ENCODE data around the gene INAFM2. TPM values are rescaled to one million over a fixed set of nuclear protein-coding genes. Genes with fewer than 3 reads are reported as not detected.

Gene INAFM2
- total RNA-seq, 1 donor from 2014 or later = 44.2 TPM

GRCh38 chr15:40306371-40306770, 17.1 kb upstream of the INAFM2 start:
- no peak for DNase-seq (ENCODE audit: low spot score)

- no peak for DNase-seq (ENCODE audit: low spot score)
Measured at GRCh38 chr15:40306908-40307307, 16.6 kb upstream of the INAFM2 start.

GRCh38 chr15:40307421-40308211, 15.9 kb upstream of the INAFM2 start, which contains the start of gene PLCB2:
Gene PLCB2 (minus strand): TSS chr15:40307935. CDS start chr15:40307672, 263 bp downstream.
- DNase-seq (ENCODE audit: low spot score) = peak; percentile 35

GRCh38 chr15:40309344-40309862, 14.1 kb upstream of the INAFM2 start:
- DNase-seq (ENCODE audit: low spot score) = no peak

GRCh38 chr15:40310001-40310959, 13.2 kb upstream of the INAFM2 start:
- peak; percentile 58 for DNase-seq (ENCODE audit: low spot score)

- DNase-seq (ENCODE audit: low spot score) = no peak
Measured at GRCh38 chr15:40310993-40311392, 12.5 kb upstream of the INAFM2 start.

- DNase-seq (ENCODE audit: low spot score) = no peak
Measured at GRCh38 chr15:40312370-40313158, 10.9 kb upstream of the INAFM2 start.

GRCh38 chr15:40313531-40314398, 9.7 kb upstream of the INAFM2 start:
- peak; percentile 88 for DNase-seq (ENCODE audit: low spot score)

GRCh38 chr15:40314723-40315276, 8.7 kb upstream of the INAFM2 start:
- no peak for DNase-seq (ENCODE audit: low spot score)

GRCh38 chr15:40316931-40317330, 6.6 kb upstream of the INAFM2 start:
- DNase-seq (ENCODE audit: low spot score) = no peak

- no peak for DNase-seq (ENCODE audit: low spot score)
Measured at GRCh38 chr15:40317580-40317979, 5.9 kb upstream of the INAFM2 start.

- DNase-seq (ENCODE audit: low spot score) = no peak
Measured at GRCh38 chr15:40320409-40320808, 3.1 kb upstream of the INAFM2 start.

GRCh38 chr15:40320931-40321371, 2.5 kb upstream of the INAFM2 start:
- peak; percentile 71 for DNase-seq (ENCODE audit: low spot score)

GRCh38 chr15:40322531-40323238, 807 bp upstream of the INAFM2 start:
- no peak for DNase-seq (ENCODE audit: low spot score)

GRCh38 chr15:40323953-40324937, 753 bp downstream of the INAFM2 start:
- no peak for DNase-seq (ENCODE audit: low spot score)

- DNase-seq (ENCODE audit: low spot score) = no peak
Measured at GRCh38 chr15:40325188-40325587, 1.7 kb downstream of the INAFM2 start.

- DNase-seq (ENCODE audit: low spot score) = no peak
Measured at GRCh38 chr15:40325700-40326099, 2.2 kb downstream of the INAFM2 start.

- DNase-seq (ENCODE audit: low spot score) = no peak
Measured at GRCh38 chr15:40327457-40327856, 4.0 kb downstream of the INAFM2 start.
